ENCODE results near the gene CDH20. TPM values are rescaled to one million over a fixed set of nuclear protein-coding genes. Genes with fewer than 3 reads are reported as not detected.

The CDH20 gene
- total RNA-seq, 1 donor from 2014 or later = 0.63 TPM

DNA sequence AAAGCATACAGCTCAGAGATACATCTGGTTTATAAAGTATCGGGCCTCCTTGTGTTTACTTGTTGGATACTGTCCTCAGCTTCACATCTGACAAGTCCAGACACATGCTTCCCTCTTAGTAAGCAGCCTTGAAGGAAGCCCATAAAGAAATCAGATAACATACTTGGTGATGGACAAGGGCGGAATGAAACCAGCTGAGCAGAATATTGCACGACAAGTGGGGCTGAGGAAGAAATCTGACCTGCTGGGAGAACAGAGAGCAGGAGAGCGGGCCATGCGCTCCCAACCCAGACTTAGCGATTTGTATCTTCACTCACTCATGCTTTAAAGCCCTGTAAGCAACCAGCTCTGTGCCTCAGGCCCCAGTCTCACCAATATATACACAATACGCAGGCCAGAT, 208.4 kb downstream of the CDH20 start:
- TF ChIP-seq, protein P1, sequence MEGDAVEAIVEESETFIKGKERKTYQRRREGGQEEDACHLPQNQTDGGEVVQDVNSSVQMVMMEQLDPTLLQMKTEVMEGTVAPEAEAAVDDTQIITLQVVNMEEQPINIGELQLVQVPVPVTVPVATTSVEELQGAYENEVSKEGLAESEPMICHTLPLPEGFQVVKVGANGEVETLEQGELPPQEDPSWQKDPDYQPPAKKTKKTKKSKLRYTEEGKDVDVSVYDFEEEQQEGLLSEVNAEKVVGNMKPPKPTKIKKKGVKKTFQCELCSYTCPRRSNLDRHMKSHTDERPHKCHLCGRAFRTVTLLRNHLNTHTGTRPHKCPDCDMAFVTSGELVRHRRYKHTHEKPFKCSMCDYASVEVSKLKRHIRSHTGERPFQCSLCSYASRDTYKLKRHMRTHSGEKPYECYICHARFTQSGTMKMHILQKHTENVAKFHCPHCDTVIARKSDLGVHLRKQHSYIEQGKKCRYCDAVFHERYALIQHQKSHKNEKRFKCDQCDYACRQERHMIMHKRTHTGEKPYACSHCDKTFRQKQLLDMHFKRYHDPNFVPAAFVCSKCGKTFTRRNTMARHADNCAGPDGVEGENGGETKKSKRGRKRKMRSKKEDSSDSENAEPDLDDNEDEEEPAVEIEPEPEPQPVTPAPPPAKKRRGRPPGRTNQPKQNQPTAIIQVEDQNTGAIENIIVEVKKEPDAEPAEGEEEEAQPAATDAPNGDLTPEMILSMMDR (conservative IDR thresholded peaks at IDR 0.05) = no peak
- H3K9me3 Mint-ChIP-seq = no peaks in the 10 kb centered on the region
- no peak for DNase-seq (ENCODE audit: low read depth, low spot score)
- no peak overlapping the region for H3K4me3 Mint-ChIP-seq
- H3K36me3 Mint-ChIP-seq (ENCODE audit: low read depth) = no peaks in the 10 kb centered on the region
- no peak overlapping the region for H3K27ac Mint-ChIP-seq (ENCODE audit: unreplicated experiment)
- H3K27me3 Mint-ChIP-seq (ENCODE audit: low read depth) = no peaks in the 10 kb centered on the region
- peaks cover 13% of the 10 kb centered on the region for H3K4me1 Mint-ChIP-seq

DNA sequence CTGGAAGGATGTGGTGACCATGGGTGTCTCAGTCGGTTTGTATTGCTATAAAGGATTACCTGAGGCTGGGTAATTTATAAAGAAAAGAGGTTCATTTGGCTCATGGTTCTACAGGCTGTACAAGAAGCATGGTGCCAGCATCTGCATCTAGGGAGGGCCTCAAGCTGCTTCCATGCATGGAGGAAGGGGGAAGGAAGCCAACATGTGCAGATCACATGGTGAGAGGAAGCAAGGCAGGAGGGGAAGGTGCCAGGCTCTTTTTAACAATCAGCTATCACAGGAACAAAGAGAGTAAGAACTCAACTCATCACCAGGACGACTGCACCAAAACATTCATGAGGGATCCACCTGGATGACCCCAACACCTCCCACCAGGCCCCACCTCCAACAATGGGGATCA, 209.4 kb downstream of the CDH20 start:
- Mint-ChIP-seq H3K27me3 (ENCODE audit: low read depth) (no peaks in the 10 kb centered on the region), H3K9me3 (no peaks in the 10 kb centered on the region), H3K4me3 (no peak overlapping the region), H3K4me1 (peaks cover 13% of the 10 kb centered on the region), H3K36me3 (ENCODE audit: low read depth) (no peaks in the 10 kb centered on the region), H3K27ac (ENCODE audit: unreplicated experiment) (no peak overlapping the region)
- no peak for DNase-seq (ENCODE audit: low read depth, low spot score)
- TF ChIP-seq, protein P1 (conservative IDR thresholded peaks at IDR 0.05) = no peak

DNA sequence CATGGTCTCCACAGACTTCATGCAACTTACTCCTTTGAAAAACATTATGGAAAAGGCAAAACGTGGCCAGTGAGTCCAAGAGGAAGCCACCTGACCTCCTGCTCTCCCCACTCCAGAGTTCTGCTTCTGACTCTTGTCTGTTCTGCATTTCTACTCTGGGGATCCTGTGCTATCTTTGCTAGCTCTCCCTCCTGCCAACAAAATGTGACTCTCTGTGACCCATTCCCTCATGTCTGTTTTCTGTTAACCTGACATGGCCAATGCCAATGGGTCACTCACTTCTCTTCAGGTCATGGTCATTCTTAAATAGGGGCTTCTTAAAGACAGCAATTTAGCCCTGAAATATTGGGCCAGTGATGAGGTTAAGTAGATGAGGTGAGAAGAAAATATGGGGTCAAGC, 210.3 kb downstream of the CDH20 start:
- peaks cover 13% of the 10 kb centered on the region for H3K4me1 Mint-ChIP-seq
- H3K27me3 Mint-ChIP-seq (ENCODE audit: low read depth) = no peaks in the 10 kb centered on the region
- H3K4me3 Mint-ChIP-seq = no peak overlapping the region
- no peaks in the 10 kb centered on the region for H3K9me3 Mint-ChIP-seq
- no peaks in the 10 kb centered on the region for H3K36me3 Mint-ChIP-seq (ENCODE audit: low read depth)
- DNase-seq (ENCODE audit: low read depth, low spot score) = no peak
- no peak overlapping the region for H3K27ac Mint-ChIP-seq (ENCODE audit: unreplicated experiment)
- TF ChIP-seq, protein P1 (conservative IDR thresholded peaks at IDR 0.05) = no peak

DNA sequence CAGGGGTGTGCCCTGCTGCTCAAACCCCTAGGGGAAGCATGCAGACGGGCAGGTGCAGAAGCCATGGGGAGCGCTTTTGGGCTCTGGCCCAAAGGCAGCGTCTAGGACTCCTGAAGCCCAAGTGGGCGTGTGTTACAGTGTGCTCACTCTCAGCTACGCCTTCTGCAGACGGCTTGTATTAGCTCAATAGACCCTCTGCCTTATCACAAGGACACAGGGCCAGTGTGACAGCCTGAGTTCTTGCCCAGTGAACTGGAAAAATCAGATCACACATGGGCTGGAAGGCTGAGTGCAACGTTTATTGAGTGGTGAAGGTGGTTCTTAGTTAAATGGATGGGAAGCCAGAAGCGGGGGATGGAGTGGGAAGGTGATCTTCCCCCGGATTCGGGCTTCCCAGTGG, 210.9 kb downstream of the CDH20 start:
- Mint-ChIP-seq H3K4me1 (peaks cover 16% of the 10 kb centered on the region), H3K27me3 (ENCODE audit: low read depth) (no peaks in the 10 kb centered on the region), H3K27ac (ENCODE audit: unreplicated experiment) (no peak overlapping the region), H3K36me3 (ENCODE audit: low read depth) (no peaks in the 10 kb centered on the region), H3K4me3 (no peak overlapping the region), H3K9me3 (no peaks in the 10 kb centered on the region)
- no peak for DNase-seq (ENCODE audit: low read depth, low spot score)
- TF ChIP-seq, protein P1 (conservative IDR thresholded peaks at IDR 0.05) = no peak

DNA sequence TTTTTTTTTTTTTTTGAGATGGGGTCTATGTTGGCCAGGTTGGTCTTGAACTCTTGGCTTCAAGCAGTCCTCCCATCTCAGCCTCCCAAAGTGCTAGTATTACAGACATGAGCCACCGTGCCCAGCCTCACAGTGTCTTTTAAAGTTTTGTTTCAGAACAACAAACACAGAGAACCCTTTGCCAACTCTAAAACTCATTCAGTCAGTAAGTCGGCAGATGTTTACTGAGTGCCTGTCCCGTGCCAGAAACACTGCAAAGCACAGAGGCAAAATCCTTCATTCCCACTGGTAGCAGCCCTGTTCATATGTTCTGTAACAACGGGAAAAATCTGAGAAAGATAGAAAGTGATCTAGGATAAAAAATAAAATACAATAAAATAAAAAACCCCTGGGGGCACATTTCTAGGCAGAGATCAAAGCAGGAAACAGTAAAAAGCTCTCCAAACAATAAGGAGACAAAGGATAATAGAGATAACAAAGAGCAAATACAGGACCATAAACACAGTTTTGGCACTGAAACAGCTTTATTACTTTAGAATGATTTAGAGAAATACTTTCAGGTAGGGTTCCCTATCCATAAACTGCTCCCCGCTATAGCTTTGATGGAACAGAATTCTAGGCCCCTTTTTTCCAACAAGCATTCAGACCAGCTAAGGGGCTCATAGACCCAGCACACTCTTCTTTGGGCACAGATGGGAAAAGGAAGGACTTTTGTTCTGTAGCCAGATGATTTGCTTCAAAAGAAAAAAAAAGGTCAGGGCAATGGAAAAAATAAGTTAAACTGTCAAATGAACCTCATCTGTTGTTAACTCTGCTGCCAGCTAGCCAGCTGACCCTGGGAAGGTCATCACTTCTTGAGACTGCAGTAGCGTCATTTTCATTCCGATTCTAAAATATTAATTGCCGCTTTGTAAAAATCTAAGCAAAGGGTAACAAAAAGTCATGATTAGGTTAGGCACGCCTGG, 212.3 kb downstream of the CDH20 start:
- H3K27ac Mint-ChIP-seq (ENCODE audit: unreplicated experiment) = no peak overlapping the region
- no peak for DNase-seq (ENCODE audit: low read depth, low spot score)

More for the DNA sequence above, 212.3 kb downstream of the CDH20 start:
- H3K4me3 Mint-ChIP-seq = no peak overlapping the region
- no peaks in the 10 kb centered on the region for H3K27me3 Mint-ChIP-seq (ENCODE audit: low read depth)
- peaks cover 25% of the 10 kb centered on the region for H3K4me1 Mint-ChIP-seq
- TF ChIP-seq, protein P1 (conservative IDR thresholded peaks at IDR 0.05) = no peak
- H3K9me3 Mint-ChIP-seq = no peaks in the 10 kb centered on the region
- no peaks in the 10 kb centered on the region for H3K36me3 Mint-ChIP-seq (ENCODE audit: low read depth)

Data from neural crest cell (in vitro differentiated cells).